Heart right ventricle (tissue), 16 donors: ENCODE data around the gene LHFPL4. TPM values are rescaled to one million over a fixed set of nuclear protein-coding genes. Genes with fewer than 3 reads are reported as not detected.

Source experiments
- ATAC-seq, 8 donors: fragments of 200-7000 bp; cut with Tn5 transposase; one replicate each; pipeline ENCODE4 v1.9.1; 2020; ENCODE audit warnings: mild to moderate bottlenecking in 8 of 8, moderate library complexity in 8 of 8, moderate number of reproducible peaks in 1 of 8
- DNase-seq, 2 donors: peaks; one replicate each; pipeline ENCODE4 v3.0.0-alpha.2; 2020
- H3K27ac ChIP-seq, 10 donors: fragments of 200-600 bp; sonication (generic) in 2 of 10; one replicate each; pipeline versions ENCODE4 v1.5.0 to v1.8.0; 2020 to 2022; ENCODE audit warnings: mild to moderate bottlenecking in 3 of 10
- H3K27me3 ChIP-seq, 7 donors: fragments of 200-600 bp; one replicate each; pipeline ENCODE4 v1.8.0; 2021 to 2022; ENCODE audit warnings: mild to moderate bottlenecking in 2 of 7
- H3K36me3 ChIP-seq, 9 donors: fragments of 200-600 bp; sonication (generic) in 1 of 9; one replicate each; pipeline versions ENCODE4 v1.5.0 to v1.8.0; 2020 to 2022; ENCODE audit warnings: mild to moderate bottlenecking in 2 of 9
- H3K4me1 ChIP-seq, 9 donors: fragments of 200-600 bp; sonication (generic) in 1 of 9; one replicate each; pipeline versions ENCODE4 v1.5.0 to v1.8.0; 2020 to 2022; ENCODE audit warnings: mild to moderate bottlenecking in 4 of 9
- H3K4me3 ChIP-seq, 10 donors: fragments of 200-600 bp; sonication (generic) in 2 of 10; one replicate each; pipeline versions ENCODE4 v1.5.0 to v1.8.0; 2020 to 2022; ENCODE audit warnings: mild to moderate bottlenecking in 7 of 10, moderate library complexity in 2 of 10
- H3K9me3 ChIP-seq, 11 donors: fragments of 200-600 bp in 10 of 11; sonication (generic) in 2 of 11; one replicate each; pipeline versions ENCODE4 v1.5.0 to v1.8.0; 2013 to 2022; ENCODE audit warnings: mild to moderate bottlenecking in 2 of 11, control low read depth in 1 of 11, moderate library complexity in 1 of 11
- CTCF ChIP-seq, 9 donors: fragments of 200-600 bp; sonication (generic) in 2 of 9; IDR thresholded peaks; one replicate each; pipeline versions ENCODE4 v1.5.0 to v1.8.0; 2021 to 2022; ENCODE audit warnings: antibody characterized with exemption in 9 of 9, mild to moderate bottlenecking in 5 of 9, moderate library complexity in 1 of 9
- WGBS, 2 donors: extraction: QIAGEN DNeasy Blood & Tissue Kit; methylation state at CpG; one replicate each; pipeline ENCODE4 v1.1.7; 2013; ENCODE audit warnings: inconsistent platforms in 1 of 2; 5-methylcytosine and 5-hydroxymethylcytosine counted together
- intact Hi-C, 10 donors: fragments of 100-400 bp; cut with DNase I; formaldehyde crosslinking; loops; one replicate each; pipeline versions ENCODE4 v1.11.1 to v1.14.2; 2022
- polyA plus RNA-seq, 2 donors: library from polyadenylated mRNA; stranded (reverse); fragments of 200-250 nt; gene quantifications; one replicate each; pipeline ENCODE4 v1.2.3, GENCODE V29; 2013
- total RNA-seq, 10 donors: library from RNA; stranded (reverse); fragmentation: NEBNext Ultra II Directional in 3 of 10; extraction: Animal tissue kit (Norgen Biotek cat#: 25700) in 3 of 10; gene quantifications; one replicate each; pipeline versions ENCODE4 v1.2.1 to v1.2.4, GENCODE V29; 2021 to 2023
- donor health status: Arrhythmogenic right ventricular cardiomyopathy.
- donor health status: ischemic (EF 13 %, LVEDD 7.1; RV severe dilation, severe dysfunction).
- donor health status: healthy with polysubstance abuse.
- donor health status: DM: no; HTN: yes; CAD: no.
- donor health status: DM: no; HTN: no; CAD: no.
- donor health status: ischemic (EF 25% LVEDD 6.9; RV normal size, moderate dysfunction).
- donor health status: ischemic (EF 25% LVEDD 5.7; RV mildly dilated, moderate dysfunction).
- donor health status: healthy.
- donor health status: DM: yes; HTN: yes; CAD: no.
- donor health status: Ischemic cardiomyopathy.
- donor health status: ischemic (EF 35%, LVEDD 5.7; RV mildly dilated, moderate dysfunction).
- donor health status: nonischemic (EF 11% LVEDD 7.7; RV severe dilation, severe dysfunction).
- donor health status: DM: yes; HTN: yes; CAD: no.
- donor health status: PGD.
- donor health status: ischemic (EF 29% LVEDD 5.4; RV normal size, mild dysfunction).
- donor health status: nonischemic (EF 23%, LVEDD 6.1; RV moderate dilation, normal function).

Gene LHFPL4
- total and polyA plus RNA-seq, 12 donors: not detected

DNA sequence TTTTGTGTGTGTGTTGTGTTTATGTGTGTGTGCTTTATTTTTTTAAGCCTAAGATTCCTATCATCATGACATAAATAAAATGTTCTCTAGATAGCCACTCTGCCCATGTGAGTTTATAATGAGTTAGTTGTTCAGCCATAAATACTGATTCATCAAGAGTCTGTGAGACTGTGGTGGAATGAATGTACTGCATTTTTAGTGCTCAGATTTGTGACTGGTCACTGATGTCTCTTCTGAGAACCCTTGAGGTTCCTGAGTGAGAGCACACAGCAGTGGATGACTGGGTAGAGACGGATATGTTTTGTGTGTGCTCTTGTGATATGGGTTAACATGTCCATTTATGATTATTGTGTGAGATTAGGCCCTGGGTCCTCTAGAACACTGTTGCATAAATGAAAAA lies 105.0 kb downstream of the LHFPL4 start:
- TF ChIP-seq CTCF (IDR thresholded peaks at IDR 0.05): no peak
- no peak overlapping the region for H3K4me3 ChIP-seq
- DNase-seq (no peak), ATAC-seq (no peak)
- intact Hi-C loops: loop anchor here in 1 of 10 donors (10.0 kb wide), 1 partner anchor 64 kb away; no protein-coding TSS in a partner anchor
- H3K27me3 ChIP-seq: no peaks in the 10 kb centered on the region
- H3K36me3 ChIP-seq: peaks cover 5 to 100% (median 77%) of the 10 kb centered on the region in 9 donors
- peaks cover 0 to 15% (median 0%) of the 10 kb centered on the region in 9 donors for H3K4me1 ChIP-seq
- H3K27ac ChIP-seq: no peak overlapping the region
- 72 to 80% methylated on average over 1 of the region's 1 CpG for WGBS, 2 donors
- no peaks in the 10 kb centered on the region for H3K9me3 ChIP-seq

Other genes starting within 250 kb of the LHFPL4 start
- gene THUMPD3, start 190.8 kb downstream of the LHFPL4 start, total RNA-seq: 10 to 100 TPM; 40.3 to 72.1 (median 52.5) TPM
- 10 to 100 TPM; 40.7 to 57.4 TPM for gene THUMPD3, start 190.8 kb downstream of the LHFPL4 start, polyA plus RNA-seq
- 10 to 100 TPM; 45.0 to 64.7 (median 57.5) TPM for gene SETD5, start 156.2 kb downstream of the LHFPL4 start, total RNA-seq
- gene SETD5, start 156.2 kb downstream of the LHFPL4 start, polyA plus RNA-seq: 10 to 100 TPM; 10.8 to 42.7 TPM
- gene MTMR14, start 95.7 kb upstream of the LHFPL4 start, total RNA-seq: 10 to 100 TPM; 28.9 to 49.6 (median 38.6) TPM
- gene MTMR14, start 95.7 kb upstream of the LHFPL4 start, polyA plus RNA-seq: 10 to 100 TPM; 24.2 to 48.4 TPM
- under 1 TPM in 1 of 10 donors, not detected in 9; 0.46 TPM for gene CPNE9, start 150.0 kb upstream of the LHFPL4 start, total RNA-seq
- not detected for gene CPNE9, start 150.0 kb upstream of the LHFPL4 start, polyA plus RNA-seq
- 10 to 100 TPM in 4 of 10 donors, 1 to 10 TPM in 6; 7.3 to 15.1 (median 9.1) TPM for gene BRPF1, start 177.9 kb upstream of the LHFPL4 start, total RNA-seq
- gene BRPF1, start 177.9 kb upstream of the LHFPL4 start, polyA plus RNA-seq: 1 to 10 TPM; 7.3 to 8.5 TPM
- gene OGG1, start 196.1 kb upstream of the LHFPL4 start, total RNA-seq: 10 to 100 TPM in 3 of 10 donors, 1 to 10 TPM in 7; 5.2 to 10.8 (median 8.0) TPM
- 10 to 100 TPM; 11.3 to 15.1 TPM for gene OGG1, start 196.1 kb upstream of the LHFPL4 start, polyA plus RNA-seq
- gene CAMK1, start 216.1 kb upstream of the LHFPL4 start, total RNA-seq: 10 to 100 TPM in 4 of 10 donors, 1 to 10 TPM in 6; 6.2 to 19.5 (median 8.3) TPM
- 10 to 100 TPM; 18.3 to 27.1 TPM for gene CAMK1, start 216.1 kb upstream of the LHFPL4 start, polyA plus RNA-seq
- 10 to 100 TPM; 38.5 to 59.6 (median 42.9) TPM for gene TADA3, start 238.7 kb upstream of the LHFPL4 start, total RNA-seq
- gene TADA3, start 238.7 kb upstream of the LHFPL4 start, polyA plus RNA-seq: 10 to 100 TPM; 48.7 to 51.4 TPM
- 100 to 1,000 TPM in 1 of 10 donors, 10 to 100 TPM in 9; 40.6 to 111 (median 55.0) TPM for gene ARPC4, start 239.3 kb upstream of the LHFPL4 start, total RNA-seq
- 100 to 1,000 TPM in 1 of 2 donors, 10 to 100 TPM in 1; 27.9 to 104 TPM for gene ARPC4, start 239.3 kb upstream of the LHFPL4 start, polyA plus RNA-seq